Activated CD8-positive, alpha-beta T cell treated with anti-CD3 and anti-CD28 coated beads for 36 hours (primary cell): ENCODE results near the gene SYT1. TPM values are rescaled to one million over a fixed set of nuclear protein-coding genes. Genes with fewer than 3 reads are reported as not detected.

ENCODE experiments used
- ATAC-seq: fragments of 200-7000 bp; cut with Tn5 transposase; one replicate; pipeline ENCODE4 v1.10.0; 2021; ENCODE audit warnings: mild to moderate bottlenecking, moderate library complexity
- CTCF ChIA-PET: fragments of 350-600 bp; sonication (Branson Sonifier 250); formaldehyde crosslinking; loops from one replicate; lab custom pipeline; 2021; ENCODE audit warnings: antibody characterized with exemption; lab: Charles Lee
- POLR2A ChIA-PET: fragments of 350-600 bp; sonication (Branson Sonifier 250); formaldehyde crosslinking; loops from one replicate; lab custom pipeline; 2021; ENCODE audit warnings: antibody characterized with exemption; lab: Charles Lee
- DNase-seq: peaks from one replicate; pipeline ENCODE4 v3.0.0-alpha.2; 2020
- H3K27ac Mint-ChIP-seq: one replicate; pipeline ENCODE4 v1.8.0; 2021; ENCODE audit warnings: mild to moderate bottlenecking, mixed read lengths
- H3K27me3 Mint-ChIP-seq: one replicate; pipeline ENCODE4 v1.8.0; 2021; ENCODE audit warnings: mixed read lengths
- H3K36me3 Mint-ChIP-seq: one replicate; pipeline ENCODE4 v1.8.0; 2021; ENCODE audit warnings: low read depth, mixed read lengths
- H3K4me1 Mint-ChIP-seq: one replicate; pipeline ENCODE4 v1.8.0; 2021; ENCODE audit warnings: low read depth, mixed read lengths
- H3K4me3 Mint-ChIP-seq: one replicate; pipeline ENCODE4 v1.8.0; 2021; ENCODE audit warnings: mild to moderate bottlenecking, moderate library complexity, mixed read lengths
- H3K9me3 Mint-ChIP-seq: one replicate; pipeline ENCODE4 v1.8.0; 2021; ENCODE audit warnings: mixed read lengths
- CTCF ChIP-seq: fragments of 200-600 bp; IDR thresholded peaks from one replicate; pipeline ENCODE4 v1.8.0; 2022; ENCODE audit warnings: antibody characterized with exemption, mild to moderate bottlenecking
- intact Hi-C: fragments of 100-400 bp; cut with micrococcal nuclease; formaldehyde crosslinking; loops from one replicate; pipeline ENCODE4 v1.10.0; 2022
- total RNA-seq, 2 experiments: library from RNA; stranded (reverse); gene quantifications; one replicate each; pipeline ENCODE4 v1.2.3, GENCODE V29; 2021

Gene SYT1
- total RNA-seq, 2 experiments from 2014 or later, result not detected

GRCh38 chr12:79433465-79434072, 569.0 kb downstream of the SYT1 start:
- Mint-ChIP-seq H3K27ac (no peak overlapping the region), H3K4me1 (no peaks in the 10 kb centered on the region), H3K4me3 (no peak overlapping the region), H3K9me3 (no peaks in the 10 kb centered on the region), H3K36me3 (no peaks in the 10 kb centered on the region), H3K27me3 (no peaks in the 10 kb centered on the region)
- POLR2A ChIA-PET, result no interaction called here
- TF ChIP-seq CTCF, result no peak
- CTCF ChIA-PET, result no interaction called here
- intact Hi-C loops, result no loop called here
- ATAC-seq (no peak), DNase-seq (no peak)

GRCh38 chr12:79434561-79434960, 570.0 kb downstream of the SYT1 start:
- POLR2A ChIA-PET, result no interaction called here
- no peak for ATAC-seq
- DNase-seq, result no peak
- no peak for TF ChIP-seq CTCF
- no peaks in the 10 kb centered on the region for H3K36me3 Mint-ChIP-seq
- no peaks in the 10 kb centered on the region for H3K4me1 Mint-ChIP-seq
- no peak overlapping the region for H3K4me3 Mint-ChIP-seq
- CTCF ChIA-PET, result no interaction called here
- no peaks in the 10 kb centered on the region for H3K9me3 Mint-ChIP-seq
- intact Hi-C loops, result no loop called here
- H3K27me3 Mint-ChIP-seq, result no peaks in the 10 kb centered on the region
- no peak overlapping the region for H3K27ac Mint-ChIP-seq

GRCh38 chr12:79435742-79436141, 571.2 kb downstream of the SYT1 start:
- no peak for TF ChIP-seq CTCF
- intact Hi-C loops, result no loop called here
- H3K4me3 Mint-ChIP-seq, result no peak overlapping the region
- no peak overlapping the region for H3K27ac Mint-ChIP-seq
- DNase-seq (no peak), ATAC-seq (no peak)
- POLR2A ChIA-PET, result no interaction called here
- CTCF ChIA-PET, result no interaction called here
- no peaks in the 10 kb centered on the region for H3K36me3 Mint-ChIP-seq
- H3K4me1 Mint-ChIP-seq, result no peaks in the 10 kb centered on the region
- H3K9me3 Mint-ChIP-seq, result no peaks in the 10 kb centered on the region
- no peaks in the 10 kb centered on the region for H3K27me3 Mint-ChIP-seq

- H3K27ac Mint-ChIP-seq, result no peak overlapping the region
- H3K9me3 Mint-ChIP-seq, result no peaks in the 10 kb centered on the region
- ATAC-seq, result no peak
- no peaks in the 10 kb centered on the region for H3K4me1 Mint-ChIP-seq
- H3K27me3 Mint-ChIP-seq, result no peaks in the 10 kb centered on the region
- no peaks in the 10 kb centered on the region for H3K36me3 Mint-ChIP-seq
- H3K4me3 Mint-ChIP-seq, result no peak overlapping the region
- intact Hi-C loops, result no loop called here
- CTCF ChIA-PET, result no interaction called here
- no peak for DNase-seq
- POLR2A ChIA-PET, result no interaction called here
- no peak for TF ChIP-seq CTCF
Measured at GRCh38 chr12:79438480-79439174, 574.1 kb downstream of the SYT1 start.

- Mint-ChIP-seq H3K36me3 (no peaks in the 10 kb centered on the region), H3K4me1 (no peaks in the 10 kb centered on the region), H3K27me3 (no peaks in the 10 kb centered on the region), H3K27ac (no peak overlapping the region), H3K9me3 (no peaks in the 10 kb centered on the region), H3K4me3 (no peak overlapping the region)
- CTCF ChIA-PET, result no interaction called here
- TF ChIP-seq CTCF, result no peak
- DNase-seq (no peak), ATAC-seq (no peak)
- POLR2A ChIA-PET, result no interaction called here
- intact Hi-C loops, result no loop called here
Measured at GRCh38 chr12:79439175-79439825, 574.7 kb downstream of the SYT1 start.
